Measurements from ENCODE around the gene PTPRQ.

GRCh38 chr12:80559766-80560165 lies 115.7 kb downstream of the PTPRQ start:
- TF ChIP-seq CTCF (IDR thresholded peaks at IDR 0.05; ENCODE audit: low read depth, low read length) (no peak), POLR2A (IDR thresholded peaks at IDR 0.05; ENCODE audit: extremely low read depth, insufficient read length) (no peak), MYC (IDR thresholded peaks at IDR 0.05; ENCODE audit: low read depth, low read length) (no peak)
